Thymus (tissue), 11 donors: ENCODE data around the gene CAPN10. TPM values are rescaled to one million over a fixed set of nuclear protein-coding genes. Genes with fewer than 3 reads are reported as not detected.

ENCODE experiments used
- DNase-seq, 9 donors: peaks; one replicate each; pipeline ENCODE4 v3.0.0-alpha.2; 2013; ENCODE audit warnings: low spot score in 9 of 9, low read depth in 6 of 9, missing footprints in 1 of 9
- H3K27ac ChIP-seq, 2 donors: one replicate each; pipeline ENCODE4 v1.5.1; 2013; ENCODE audit warnings: control low read depth in 1 of 2, low read depth in 1 of 2, low read length in 1 of 2, mild to moderate bottlenecking in 1 of 2, moderate library complexity in 1 of 2
- H3K27me3 ChIP-seq, 2 donors: one replicate each; pipeline ENCODE4 v1.5.1; 2013; ENCODE audit warnings: low read length in 1 of 2; ENCODE audit not compliant: control insufficient read depth in 2 of 2, insufficient read depth in 1 of 2
- H3K36me3 ChIP-seq, 2 donors: one replicate each; pipeline ENCODE4 v1.5.1; 2013; ENCODE audit warnings: low read length in 1 of 2, mild to moderate bottlenecking in 1 of 2, moderate library complexity in 1 of 2; ENCODE audit not compliant: control insufficient read depth in 2 of 2, insufficient read depth in 2 of 2
- H3K4me1 ChIP-seq, 2 donors: one replicate each; pipeline ENCODE4 v1.5.1; 2013; ENCODE audit warnings: low read length in 2 of 2; ENCODE audit not compliant: control insufficient read depth in 2 of 2, insufficient read depth in 2 of 2
- H3K4me3 ChIP-seq, 2 donors: one replicate each; pipeline ENCODE4 v1.5.1; 2013; ENCODE audit warnings: low read length in 2 of 2, control low read depth in 1 of 2, mild to moderate bottlenecking in 1 of 2
- H3K9me3 ChIP-seq, 2 donors: one replicate each; pipeline ENCODE4 v1.5.1; 2013; ENCODE audit warnings: low read length in 1 of 2, mild to moderate bottlenecking in 1 of 2; ENCODE audit not compliant: control insufficient read depth in 2 of 2, insufficient read depth in 1 of 2
- WGBS: extraction: QIAGEN DNeasy Blood & Tissue Kit; methylation state at CpG from one replicate; pipeline ENCODE4 v1.1.7; 2013; 5-methylcytosine and 5-hydroxymethylcytosine counted together
- polyA plus RNA-seq: library from polyadenylated mRNA; stranded (reverse); fragments of 200-250 nt; gene quantifications from one replicate; pipeline ENCODE4 v1.2.3, GENCODE V29; 2013
- total RNA-seq: library from RNA; stranded (reverse); fragments of 120-200 nt; gene quantifications from one replicate; pipeline ENCODE4 v1.2.4, GENCODE V29; 2013
- donor health status: healthy.

Gene CAPN10
- total and polyA plus RNA-seq, 2 donors: 34.1 to 67.0 TPM

- WGBS: 45% methylated on average over 26 of the region's 26 CpGs
- Histone ChIP-seq H3K27ac (peak overlapping the region; percentile 80 to 89), H3K4me1 (peaks cover 47 to 53% of the 10 kb centered on the region in 2 donors), H3K9me3 (peaks cover 0 to 5% of the 10 kb centered on the region in 2 donors), H3K4me3 (peak overlapping the region; percentile 70 to 81), H3K36me3 (peaks cover 11 to 18% of the 10 kb centered on the region in 2 donors), H3K27me3 (no peaks in the 10 kb centered on the region)
- peak in 1 of 9 donors; percentile 35 for DNase-seq
Measured at GRCh38 chr2:240567137-240567871, 19.2 kb upstream of the CAPN10 start.

- peaks cover 47 to 53% of the 10 kb centered on the region in 2 donors for H3K4me1 ChIP-seq
Measured at GRCh38 chr2:240567872-240568677, 18.5 kb upstream of the CAPN10 start, which contains the start of gene RNPEPL1. RNPEPL1 (plus strand) TSS chr2:240568484; CDS start chr2:240568587, 103 bp downstream.

GRCh38 chr2:240568678-240569522 is 17.6 kb upstream of the CAPN10 start:
- 2% methylated on average over 93 of the region's 93 CpGs for WGBS
- H3K36me3 ChIP-seq: peaks cover 8 to 15% of the 10 kb centered on the region in 2 donors
- H3K27ac ChIP-seq: peak overlapping the region in 1 of 2 donors; percentile 89
- peak overlapping the region; percentile 38 to 81 for H3K4me3 ChIP-seq
- DNase-seq: peak in 3 of 9 donors; percentile 58 to 72 (median 70)
- no peaks in the 10 kb centered on the region for H3K27me3 ChIP-seq
- H3K9me3 ChIP-seq: peaks cover 0 to 5% of the 10 kb centered on the region in 2 donors
- peaks cover 47 to 52% of the 10 kb centered on the region in 2 donors for H3K4me1 ChIP-seq

More at GRCh38 chr2:240567872-240568677, 18.5 kb upstream of the CAPN10 start, which contains the start of gene RNPEPL1:
- DNase-seq: peak in 2 of 9 donors; percentile 45 to 69
- Histone ChIP-seq H3K9me3 (peaks cover 0 to 5% of the 10 kb centered on the region in 2 donors), H3K36me3 (peaks cover 9 to 12% of the 10 kb centered on the region in 2 donors), H3K27me3 (no peaks in the 10 kb centered on the region), H3K4me3 (peak within 1 kb of the TSS; percentile 70 to 81), H3K27ac (peak within 1 kb of the TSS; percentile 80 to 89)
- WGBS: under 1% methylated on average over 106 of the region's 106 CpGs

- H3K9me3 ChIP-seq: peaks cover 0 to 5% of the 10 kb centered on the region in 2 donors
- H3K4me1 ChIP-seq: peaks cover 42 to 45% of the 10 kb centered on the region in 2 donors
- peak in 1 of 9 donors; percentile 28 for DNase-seq
- no peak overlapping the region for H3K27ac ChIP-seq
- H3K36me3 ChIP-seq: peaks cover 9 to 21% of the 10 kb centered on the region in 2 donors
- 83% methylated on average over 9 of the region's 9 CpGs for WGBS
- H3K27me3 ChIP-seq: no peaks in the 10 kb centered on the region
- peak overlapping the region; percentile 38 to 81 for H3K4me3 ChIP-seq
Measured at GRCh38 chr2:240569523-240569997, 17.0 kb upstream of the CAPN10 start.

- Histone ChIP-seq H3K4me1 (peaks cover 36 to 40% of the 10 kb centered on the region in 2 donors), H3K27ac (no peak overlapping the region), H3K36me3 (peaks cover 14 to 26% of the 10 kb centered on the region in 2 donors), H3K4me3 (no peak overlapping the region), H3K27me3 (no peaks in the 10 kb centered on the region), H3K9me3 (peaks cover 0 to 5% of the 10 kb centered on the region in 2 donors)
- WGBS: 98% methylated on average over 15 of the region's 15 CpGs
- no peak for DNase-seq
Measured at GRCh38 chr2:240569998-240570530, 16.5 kb upstream of the CAPN10 start.

DNA sequence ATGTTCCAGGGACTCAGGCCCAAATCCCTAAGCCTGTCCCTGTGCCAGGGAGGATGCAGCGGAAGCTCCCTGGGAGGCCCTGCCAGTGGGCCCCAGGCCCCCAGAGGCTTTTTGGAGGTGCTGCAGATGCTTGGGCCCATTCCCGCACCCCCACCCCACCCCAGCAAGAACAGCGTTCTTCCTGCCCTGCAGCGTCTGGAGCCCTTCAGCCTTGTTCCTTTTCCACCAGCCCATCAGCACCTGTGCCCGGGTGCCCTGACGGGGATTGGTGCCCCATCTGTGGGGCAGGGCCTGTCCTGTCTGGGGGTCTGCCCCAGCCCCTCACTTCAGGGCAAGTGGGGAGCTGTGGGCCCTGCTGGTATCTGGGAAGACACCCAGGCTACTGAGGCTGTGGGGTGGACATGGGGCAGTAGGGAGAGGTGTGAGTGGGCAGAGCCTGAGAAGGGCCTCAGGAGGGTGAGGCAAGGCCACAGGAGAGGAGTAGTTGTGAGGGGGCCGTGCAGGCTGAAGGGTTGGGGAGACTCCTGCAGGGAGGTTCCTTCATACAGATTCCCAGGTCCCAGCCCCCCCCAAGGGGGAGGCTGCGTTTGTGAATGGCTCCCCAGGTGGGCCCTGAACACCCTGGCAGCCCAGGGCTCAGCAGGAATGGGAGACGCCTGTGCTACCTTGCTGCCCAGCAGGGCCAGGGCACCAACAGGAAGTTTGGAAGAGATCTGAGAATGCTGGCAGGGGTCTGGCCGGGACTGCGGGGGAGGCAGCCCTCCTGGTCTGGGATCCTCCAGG is 15.8 kb upstream of the CAPN10 start:
- no peak overlapping the region for H3K4me3 ChIP-seq
- DNase-seq: no peak
- H3K4me1 ChIP-seq: peaks cover 31 to 34% of the 10 kb centered on the region in 2 donors
- H3K9me3 ChIP-seq: peaks cover 0 to 5% of the 10 kb centered on the region in 2 donors
- H3K27me3 ChIP-seq: no peaks in the 10 kb centered on the region
- H3K36me3 ChIP-seq: peaks cover 18 to 33% of the 10 kb centered on the region in 2 donors
- WGBS: 95% methylated on average over 11 of the region's 11 CpGs
- no peak overlapping the region for H3K27ac ChIP-seq

GRCh38 chr2:240571314-240571973 is 15.1 kb upstream of the CAPN10 start:
- Histone ChIP-seq H3K27ac (no peak overlapping the region), H3K4me3 (no peak overlapping the region), H3K9me3 (peaks cover 0 to 5% of the 10 kb centered on the region in 2 donors), H3K27me3 (no peaks in the 10 kb centered on the region), H3K4me1 (peaks cover 27 to 28% of the 10 kb centered on the region in 2 donors), H3K36me3 (peaks cover 22 to 40% of the 10 kb centered on the region in 2 donors)
- 98% methylated on average over 18 of the region's 18 CpGs for whole genome bisulfite sequencing
- no peak for DNase-seq
